HG03439 (cell line): Measurements from ENCODE around the gene PDLIM5.

ENCODE experiments used
- ATAC-seq: cut with Tn5 transposase; IDR thresholded peaks from one replicate; pipeline ENCODE4 v1.9.1; 2021; ENCODE audit warnings: mild to moderate bottlenecking, moderate library complexity; ENCODE audit not compliant: unreplicated experiment

The PDLIM5 gene

DNA sequence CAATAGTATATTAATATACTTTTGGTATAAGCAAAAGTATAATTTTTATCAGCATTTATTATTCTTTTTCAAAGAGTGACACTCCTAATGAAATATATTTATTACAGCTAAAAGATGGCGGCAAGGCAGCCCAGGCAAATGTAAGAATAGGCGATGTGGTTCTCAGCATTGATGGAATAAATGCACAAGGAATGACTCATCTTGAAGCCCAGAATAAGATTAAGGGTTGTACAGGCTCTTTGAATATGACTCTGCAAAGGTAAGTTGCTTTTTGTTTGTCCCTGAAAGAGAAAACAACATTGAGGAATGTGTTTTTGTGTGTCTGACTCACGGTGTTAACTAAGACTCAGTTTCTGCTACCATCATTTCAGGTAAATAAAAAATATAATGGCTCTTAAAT lies 71.9 kb downstream of the PDLIM5 start:
- ATAC-seq = no peak

DNA sequence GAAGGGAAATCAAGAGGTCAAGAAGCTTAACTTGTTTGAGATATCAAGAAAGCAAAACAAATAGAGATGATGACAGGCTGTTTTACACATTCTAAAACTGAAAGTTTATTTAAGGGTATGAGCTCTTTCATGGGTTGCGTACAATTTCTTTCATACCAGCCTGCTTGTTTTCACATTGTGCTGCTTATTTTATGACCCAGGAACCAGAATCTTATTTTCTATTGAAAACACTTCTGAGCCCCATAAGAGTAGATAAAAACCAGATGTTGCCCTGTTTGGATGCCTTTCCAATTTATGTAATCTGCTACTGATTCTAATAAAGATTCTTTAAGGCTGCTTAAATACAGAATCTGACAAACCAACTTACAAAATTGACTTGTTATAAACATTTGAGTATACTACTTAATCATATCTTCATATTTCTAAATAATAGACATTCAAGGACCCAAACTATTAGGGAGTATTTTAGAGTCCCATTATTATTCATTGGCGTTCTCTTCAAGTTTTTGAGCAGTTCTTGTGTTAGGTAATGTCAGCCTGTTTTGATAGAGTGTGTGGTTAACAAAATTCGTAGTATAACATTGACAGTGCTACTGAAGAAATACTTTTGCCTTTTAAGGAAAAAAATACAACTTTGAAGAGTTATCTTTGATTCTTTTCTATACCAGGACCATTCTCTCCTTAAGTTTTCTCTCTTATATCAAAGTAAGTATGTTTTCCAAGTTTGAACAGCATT lies 74.4 kb downstream of the PDLIM5 start:
- ATAC-seq = peak; percentile 82

DNA sequence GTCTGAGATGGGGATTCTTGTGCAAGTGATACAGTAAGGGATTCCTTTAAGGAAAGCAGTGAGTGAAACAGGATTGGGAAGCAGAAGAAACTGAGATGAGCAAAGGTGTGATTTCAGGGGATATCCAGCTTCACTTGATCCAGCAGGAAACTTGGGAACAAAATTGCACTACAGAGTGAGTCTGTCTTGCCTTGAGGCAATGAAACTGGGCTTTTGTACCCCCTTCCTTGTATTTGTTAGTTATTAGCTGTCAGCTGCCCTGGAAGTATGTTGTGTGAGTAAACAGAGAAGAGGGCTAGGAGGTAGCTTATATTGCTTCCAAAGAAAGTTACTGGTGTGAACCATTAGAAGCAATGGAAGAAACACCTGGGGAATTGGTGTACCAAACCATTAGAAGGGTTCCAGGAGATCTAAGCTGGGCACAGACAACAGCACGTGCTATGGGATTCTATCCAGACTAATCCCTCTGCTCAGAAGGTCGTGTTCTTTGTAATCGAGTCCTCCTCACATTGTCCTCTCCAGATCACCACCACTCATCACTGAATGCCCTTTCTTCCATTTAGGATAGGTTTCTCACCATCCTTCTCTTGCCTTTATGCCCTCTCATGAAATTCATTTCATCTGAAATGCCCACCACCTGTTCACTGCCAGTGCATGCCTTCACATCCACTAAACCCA lies 76.0 kb downstream of the PDLIM5 start:
- ATAC-seq = no peak

DNA sequence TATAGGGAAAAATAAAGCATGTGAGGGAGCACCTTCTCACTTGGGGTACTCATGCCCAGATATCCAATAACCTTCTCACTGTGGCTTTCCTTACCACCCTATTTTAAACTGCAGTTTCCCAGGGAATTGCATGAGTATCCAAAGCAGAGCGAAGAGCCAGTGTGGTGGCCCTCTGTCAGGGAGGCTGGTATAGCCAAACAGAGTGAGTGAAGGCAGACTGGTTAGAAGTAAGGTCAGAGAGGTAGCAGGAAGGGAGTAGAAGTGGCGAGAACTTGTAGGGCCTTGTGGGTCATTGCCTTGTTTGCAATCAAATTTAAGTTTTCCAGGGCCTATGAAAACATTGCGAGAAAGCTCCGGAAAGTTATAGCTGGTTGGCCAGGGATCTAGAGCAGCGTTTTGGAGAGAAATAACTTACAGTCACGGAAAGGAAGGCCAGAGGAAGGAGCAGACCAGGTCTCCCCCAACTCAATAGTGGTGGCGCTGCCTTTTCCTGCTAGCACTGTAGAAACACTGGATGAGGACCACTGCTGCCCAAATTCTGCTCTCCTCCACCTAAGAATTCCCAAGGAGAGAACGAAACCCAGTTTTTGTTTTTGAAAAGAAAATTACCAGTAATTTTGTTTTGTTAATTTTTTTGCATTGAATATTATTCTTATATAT lies 77.2 kb downstream of the PDLIM5 start:
- ATAC-seq = no peak

DNA sequence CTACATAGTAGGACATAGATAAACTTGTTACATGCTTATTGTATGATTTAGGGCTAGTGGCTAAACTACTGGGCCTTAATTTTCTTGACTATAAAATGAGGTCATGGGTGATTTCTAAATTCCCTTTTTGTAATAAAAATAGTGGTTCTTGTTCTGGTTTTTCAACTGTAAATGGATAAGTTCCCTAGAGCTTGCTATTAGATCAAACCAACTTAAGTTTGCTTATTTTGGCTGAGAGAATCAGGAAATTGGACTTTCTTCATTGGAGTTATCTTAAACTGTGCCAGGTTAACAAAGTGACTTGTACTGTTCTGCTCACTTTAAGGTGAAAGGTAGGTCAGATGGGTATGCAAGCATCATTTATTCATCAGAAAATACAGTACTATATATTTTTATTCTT lies 78.3 kb downstream of the PDLIM5 start:
- no peak for ATAC-seq

DNA sequence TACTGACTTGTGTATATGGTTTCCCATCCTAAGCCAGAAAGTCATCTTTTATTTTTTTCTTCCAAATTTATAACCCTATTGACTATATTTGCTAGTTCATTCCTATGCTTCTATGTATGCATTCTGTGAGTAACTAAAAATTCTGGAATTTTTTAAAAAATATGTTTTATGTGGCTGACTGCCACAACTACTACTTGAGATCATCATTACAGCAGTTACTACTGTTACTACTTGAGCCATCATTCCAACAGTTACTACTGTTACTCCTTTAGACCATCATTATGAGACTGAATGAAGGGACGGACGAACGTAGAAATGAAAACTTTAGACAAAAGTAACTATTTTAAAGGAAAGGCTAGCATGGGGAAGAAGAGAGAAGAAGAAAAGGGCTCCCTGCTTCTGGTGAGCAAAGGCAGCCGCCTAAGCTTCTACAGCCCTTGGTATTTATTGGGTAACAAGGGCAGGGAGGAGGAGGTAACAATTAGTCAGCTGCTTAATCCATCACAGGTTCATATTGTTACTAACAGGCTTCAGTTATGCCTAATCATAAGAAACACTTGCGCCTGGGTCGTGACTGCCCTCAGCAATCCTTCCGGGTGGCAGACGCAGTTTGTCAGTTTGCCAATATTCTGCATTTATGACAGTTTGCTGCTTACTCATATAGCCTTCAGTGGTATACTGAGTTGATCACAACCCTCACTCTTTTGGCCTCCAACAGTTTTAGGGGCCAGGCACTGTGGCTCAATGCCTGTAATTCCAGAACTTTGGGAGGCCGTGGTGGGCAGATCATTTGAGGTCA lies 80.4 kb downstream of the PDLIM5 start:
- ATAC-seq = no peak

DNA sequence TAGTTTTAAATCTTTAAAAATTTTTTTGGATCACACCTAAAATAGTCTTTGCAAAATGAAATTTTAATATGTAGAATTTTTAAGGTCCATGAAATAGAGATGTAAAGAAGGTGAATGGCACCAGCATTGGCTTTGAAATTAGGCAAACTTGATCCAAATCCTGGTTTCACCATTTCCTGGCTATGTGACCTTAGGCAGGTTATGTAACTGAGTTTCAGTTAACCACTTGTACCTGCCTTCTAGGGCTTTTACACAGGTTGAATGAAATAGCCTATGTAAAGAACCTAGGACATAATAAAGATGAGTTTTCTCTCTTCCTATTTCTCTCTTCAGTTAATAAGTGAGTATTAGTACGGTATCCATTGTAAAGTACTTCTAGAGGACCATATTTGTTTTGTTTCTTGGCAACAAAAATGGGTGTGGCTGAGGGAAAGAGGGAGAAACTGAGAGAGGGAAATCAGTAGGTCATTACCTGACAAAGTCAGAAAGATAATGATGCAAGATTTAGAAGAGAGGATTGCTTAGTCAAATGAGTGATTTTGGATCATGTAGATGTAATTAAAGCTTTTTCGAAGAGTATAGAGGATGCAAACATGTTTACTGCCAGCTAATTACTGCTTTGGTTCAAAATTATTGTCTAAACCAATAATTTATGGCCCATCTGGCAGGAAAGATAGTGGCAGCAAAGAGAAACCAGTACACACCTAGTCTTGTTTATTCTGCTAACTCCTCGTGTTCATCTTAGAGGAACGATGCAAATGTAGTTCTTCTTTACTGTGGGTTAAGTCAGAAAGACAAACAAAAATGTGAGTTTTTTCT lies 81.9 kb downstream of the PDLIM5 start:
- no peak for ATAC-seq

DNA sequence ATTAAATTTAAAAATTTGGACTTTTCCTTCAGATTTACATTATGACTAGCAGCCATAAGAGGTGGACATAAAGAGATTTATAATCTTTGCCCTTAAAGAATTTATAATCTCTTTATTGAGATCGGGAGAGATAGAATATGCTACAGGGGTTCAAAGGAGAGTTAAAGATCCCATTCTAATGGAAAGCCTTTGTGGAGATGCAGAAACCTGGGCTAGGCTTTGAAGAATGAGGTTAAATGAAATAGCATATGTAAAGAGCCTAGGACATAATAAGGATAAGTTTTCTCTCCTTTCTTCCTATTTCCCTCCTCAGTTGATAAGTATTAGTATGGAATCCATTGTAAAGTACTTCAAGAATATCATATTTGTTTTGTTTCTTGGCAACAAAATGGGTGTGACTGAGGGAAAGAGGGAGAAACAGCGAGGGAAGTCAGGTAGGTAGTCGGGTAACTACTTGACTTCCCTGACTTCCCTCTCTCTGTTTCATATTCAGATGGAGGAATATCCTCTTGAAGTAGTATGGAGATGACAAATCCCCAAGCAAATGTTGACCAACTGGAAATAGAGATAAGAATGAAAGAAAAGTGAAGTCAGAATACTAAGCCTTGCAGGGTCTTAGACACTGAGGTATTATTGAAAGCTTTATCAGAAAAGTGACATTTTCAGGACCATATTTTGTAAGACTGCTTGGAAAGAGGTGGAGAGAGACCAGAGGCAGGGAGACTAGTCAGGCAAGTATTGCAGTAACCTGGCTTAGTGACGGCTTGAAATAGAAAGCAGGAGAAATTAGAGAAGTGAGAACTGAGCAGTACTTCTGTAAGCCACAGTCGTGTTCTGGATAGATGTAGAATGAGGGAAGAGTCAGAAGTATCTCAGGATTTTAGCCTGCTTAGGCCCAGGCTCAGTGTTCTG lies 82.9 kb downstream of the PDLIM5 start:
- peak; percentile 78 for ATAC-seq

DNA sequence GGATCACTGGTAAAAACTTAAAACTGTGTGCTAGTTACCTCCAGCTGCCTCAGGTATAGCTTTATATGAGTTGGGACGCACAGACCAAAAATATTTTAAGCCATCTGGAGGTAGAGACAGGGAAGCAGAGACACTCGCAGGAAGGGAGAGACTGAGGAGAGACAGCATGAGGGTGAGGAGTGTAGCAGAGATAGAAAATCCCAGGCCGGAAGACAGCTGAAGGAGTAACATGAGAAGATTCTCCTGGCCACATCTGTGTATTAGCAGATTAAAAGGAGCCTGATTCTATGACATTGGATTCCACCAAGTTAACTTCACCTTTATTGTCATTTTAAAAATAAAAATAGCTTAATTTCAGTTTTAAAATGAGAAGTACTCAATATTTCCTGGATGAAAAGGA lies 84.3 kb downstream of the PDLIM5 start:
- ATAC-seq = no peak

DNA sequence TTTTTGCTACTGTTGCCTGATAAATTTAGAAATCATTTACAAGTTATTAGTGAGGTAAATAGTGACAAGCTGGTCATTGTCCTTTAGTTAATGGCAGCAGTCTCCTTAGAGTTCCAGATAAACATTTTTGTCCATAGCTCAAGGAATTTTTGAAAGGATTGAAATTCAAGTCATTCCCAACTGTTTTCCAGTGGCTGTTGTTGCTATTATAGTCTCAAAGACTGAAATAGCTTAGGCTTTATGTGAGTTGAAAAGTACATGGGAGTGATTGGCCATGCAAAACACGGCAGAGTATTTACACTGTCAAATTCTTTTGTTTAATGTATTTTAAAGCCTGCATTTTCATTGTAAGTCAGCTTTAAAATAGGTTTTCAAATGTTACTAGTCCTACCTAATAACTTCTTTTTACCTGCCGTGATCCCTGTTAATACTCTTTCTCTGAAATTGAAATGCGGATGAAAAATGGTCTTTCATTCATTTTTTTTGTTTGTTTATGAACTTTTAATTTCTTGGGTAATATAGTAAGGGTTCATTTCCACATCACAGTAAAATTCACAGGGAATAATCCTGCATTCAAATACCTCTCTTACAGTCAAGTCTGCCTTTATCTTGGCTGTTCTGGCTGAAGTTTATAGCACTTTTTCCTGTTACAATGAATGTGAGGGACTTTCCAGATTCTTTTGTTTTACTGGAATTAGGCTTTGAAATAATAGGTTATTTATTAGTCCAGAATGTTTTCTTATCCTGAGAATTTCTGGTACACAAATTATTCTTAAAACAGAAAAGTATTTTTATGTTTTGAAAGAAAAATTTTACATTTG lies 85.1 kb downstream of the PDLIM5 start:
- ATAC-seq = no peak

DNA sequence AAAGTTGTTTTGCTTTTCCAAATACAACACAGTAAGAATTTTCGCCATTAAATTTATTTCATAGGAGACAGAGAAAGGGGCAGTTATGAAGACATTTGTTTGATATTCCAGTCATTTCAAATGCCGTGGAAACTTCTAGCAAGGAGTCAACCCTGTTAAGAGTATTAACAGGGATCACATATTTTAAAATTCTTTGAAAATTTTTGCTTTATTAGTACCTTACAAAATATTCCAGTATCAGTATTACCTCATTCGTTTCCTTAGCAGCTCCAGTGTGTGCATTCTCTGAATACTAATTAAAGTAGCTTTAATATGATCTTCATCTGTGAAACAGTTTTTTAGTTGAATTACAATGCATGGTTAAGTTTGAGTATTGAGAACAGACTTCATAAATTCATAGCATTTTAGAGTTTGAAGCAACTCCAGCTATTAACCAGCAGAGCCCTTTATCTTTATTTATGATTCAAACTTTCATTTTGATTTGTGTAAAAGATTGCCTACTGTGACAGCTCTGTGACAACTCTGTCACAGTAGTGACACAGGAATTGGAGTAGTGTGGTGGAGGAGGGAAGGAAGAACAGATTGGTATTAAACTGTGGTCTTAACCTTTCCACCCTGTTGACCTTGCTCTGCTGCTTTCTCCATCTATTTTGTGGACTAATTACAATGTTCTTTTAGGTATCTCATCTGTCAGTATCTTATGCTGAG lies 86.3 kb downstream of the PDLIM5 start:
- no peak for ATAC-seq

DNA sequence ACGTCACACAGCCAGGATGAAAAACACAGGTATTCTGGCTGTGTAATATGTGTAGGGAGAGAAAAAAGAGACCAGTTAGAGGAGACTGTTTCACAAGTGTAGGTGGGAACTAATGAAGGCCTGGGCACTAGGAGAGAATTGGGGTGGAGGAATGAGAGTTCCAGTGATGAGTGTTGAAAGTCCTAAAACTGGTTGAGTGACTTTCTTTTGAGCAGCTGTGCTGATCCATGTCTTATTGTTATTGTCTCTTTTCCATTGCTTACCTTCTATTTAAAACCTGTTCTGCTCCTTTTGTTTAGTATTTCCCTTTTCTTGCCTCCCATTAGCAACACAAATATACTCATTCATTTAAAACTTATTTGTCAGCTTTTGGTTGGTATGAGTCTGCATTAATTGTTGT lies 88.7 kb downstream of the PDLIM5 start:
- no peak for ATAC-seq

DNA sequence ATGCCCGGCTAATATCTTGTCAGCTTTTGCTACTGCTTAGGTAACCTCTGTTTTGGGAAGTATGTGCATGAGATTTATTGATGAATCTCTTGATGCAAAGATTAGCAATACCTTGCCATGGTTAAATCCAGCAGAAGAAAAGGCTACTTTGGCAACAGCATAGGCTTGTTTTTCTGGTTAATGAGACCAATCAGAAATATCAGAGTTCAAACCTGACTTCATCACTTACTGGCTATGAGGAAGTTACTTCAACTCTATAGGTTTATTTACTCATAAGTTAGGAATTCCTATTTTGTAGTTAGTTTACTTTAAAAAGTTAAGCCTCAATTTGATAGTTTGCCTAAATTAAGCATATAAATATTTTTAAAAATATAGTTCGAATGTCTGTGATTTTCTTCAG lies 93.1 kb downstream of the PDLIM5 start:
- ATAC-seq = no peak

DNA sequence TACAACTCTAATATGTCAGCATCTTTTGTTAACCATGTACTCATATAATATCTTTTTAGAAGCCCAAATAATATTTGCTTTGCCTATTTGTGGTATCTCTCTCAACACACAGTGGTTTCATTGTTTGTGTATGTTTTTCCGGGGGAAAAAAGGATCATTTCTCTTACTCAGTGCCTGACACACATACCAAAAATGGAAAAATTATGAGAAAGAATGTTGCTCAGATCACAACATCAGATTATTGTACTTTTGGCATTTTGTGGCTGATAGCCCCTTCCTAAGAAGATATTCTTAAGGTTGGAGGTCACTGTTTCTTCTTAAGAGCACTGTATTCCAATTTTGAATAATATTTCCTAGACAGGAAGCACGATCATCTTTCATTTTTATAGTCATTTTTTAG lies 93.6 kb downstream of the PDLIM5 start:
- no peak for ATAC-seq

DNA sequence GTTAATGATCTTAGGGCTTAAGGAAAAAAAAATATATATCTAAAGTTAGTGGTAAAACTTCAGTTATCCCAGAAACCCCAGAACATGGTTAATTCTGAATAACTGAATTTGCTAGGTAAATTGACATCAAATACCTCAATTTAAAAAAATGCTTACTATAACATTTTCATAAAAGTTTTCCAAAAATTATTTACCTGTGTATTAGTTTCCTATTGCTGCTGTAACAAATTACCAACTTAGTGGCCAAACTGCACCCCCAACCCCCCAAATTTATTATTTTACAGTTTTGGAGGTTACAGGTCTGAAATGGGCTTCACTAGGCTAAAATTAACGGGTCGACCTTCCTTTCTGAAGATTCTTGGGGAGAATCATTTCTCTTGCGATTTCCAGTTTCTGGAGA lies 95.2 kb downstream of the PDLIM5 start:
- ATAC-seq = no peak

DNA sequence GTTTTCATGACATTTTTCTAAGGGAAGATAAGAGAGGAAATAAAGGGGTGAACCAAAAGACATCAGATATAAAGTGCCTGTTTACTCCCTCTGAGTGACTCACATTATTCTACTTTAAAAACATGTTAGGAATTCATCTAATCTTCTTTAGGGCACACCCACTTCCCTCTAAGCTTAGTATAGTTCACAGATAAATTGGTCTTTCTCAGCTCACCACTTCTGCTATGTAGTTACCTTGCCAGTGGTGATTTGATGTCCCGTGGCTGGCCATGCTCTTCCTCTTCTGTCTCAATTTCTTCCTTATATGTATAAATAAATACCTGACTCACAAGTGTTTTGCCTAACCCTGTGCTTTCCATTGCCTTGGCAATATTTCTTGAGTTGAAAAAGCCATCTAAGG lies 96.8 kb downstream of the PDLIM5 start:
- no peak for ATAC-seq

DNA sequence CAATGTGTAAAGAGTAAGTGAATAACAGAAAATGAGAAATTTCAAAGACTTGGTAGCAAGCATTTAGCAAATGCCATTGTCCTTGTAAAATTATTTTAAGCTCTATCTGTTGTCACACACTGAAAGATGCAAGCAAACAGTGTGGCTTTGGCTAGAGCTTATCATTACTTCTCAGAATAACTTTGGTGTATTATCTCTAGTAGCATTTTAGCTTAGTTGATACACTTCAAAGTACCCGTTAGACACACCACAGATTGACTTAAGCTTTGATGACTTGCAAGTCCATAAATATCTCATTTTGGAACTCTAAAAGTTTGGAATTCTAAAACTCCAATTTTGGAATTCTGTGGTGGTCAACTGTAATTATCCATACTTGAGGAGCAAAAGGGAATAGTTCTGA lies 98.6 kb downstream of the PDLIM5 start:
- no peak for ATAC-seq

DNA sequence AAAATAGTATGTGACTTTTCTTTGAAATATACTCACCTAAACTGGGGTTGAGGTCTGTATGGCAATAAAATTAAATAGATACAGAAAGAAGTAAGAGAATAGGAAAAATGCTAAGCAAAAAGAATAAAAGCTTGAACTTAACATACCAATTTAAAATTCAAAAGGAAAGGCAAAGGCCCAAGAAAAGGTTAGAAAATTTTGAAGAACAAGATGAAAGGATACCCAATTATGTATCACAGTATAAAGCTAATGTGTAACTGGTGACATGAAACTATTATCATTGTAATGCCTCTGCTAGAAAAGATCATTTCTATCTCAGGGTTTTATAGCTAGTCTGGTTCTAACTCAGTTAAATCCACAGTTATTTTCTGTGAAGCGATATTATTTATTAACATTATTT lies 99.1 kb downstream of the PDLIM5 start:
- ATAC-seq = no peak
